ENCODE measurements around the gene NUMA1. TPM values are rescaled to one million over a fixed set of nuclear protein-coding genes. Genes with fewer than 3 reads are reported as not detected.

NUMA1 gene
- total and polyA plus RNA-seq, 4 donors = 40.4 to 322 (median 196) TPM

DNA sequence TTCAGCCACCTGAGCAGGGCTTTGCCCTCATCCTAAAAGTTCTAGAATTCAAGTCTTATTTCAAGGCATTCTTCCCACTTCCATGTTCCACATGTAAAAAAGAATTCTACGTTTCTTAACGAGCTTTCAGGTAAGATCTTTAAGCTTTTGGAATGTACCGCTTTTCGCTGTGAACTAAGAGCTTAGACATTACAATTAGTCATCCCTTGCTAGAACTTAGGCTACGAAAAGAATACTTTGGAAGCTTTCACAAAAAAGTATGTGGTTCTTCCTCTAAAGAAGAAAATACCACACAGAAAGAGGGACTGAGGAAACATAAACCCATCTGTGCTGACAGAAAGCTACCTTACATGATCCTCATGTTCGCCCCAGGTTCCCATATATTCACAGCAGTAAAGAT lies 1.9 kb downstream of the NUMA1 start:
- WGBS, 2 donors = 65 to 77% methylated on average over 6 of the region's 6 CpGs
- ATAC-seq (ENCODE audit: low FRiP score) = no peak
- Histone ChIP-seq H3K4me1 (ENCODE audit: control insufficient read depth in 1 of 2, insufficient read depth in 2 of 2, low read length in 2 of 2) (no peaks in the 10 kb centered on the region), H3K4me3 (ENCODE audit: low read length in 2 of 2) (no peak overlapping the region), H3K27me3 (ENCODE audit: control insufficient read depth in 1 of 2, insufficient read depth in 2 of 2, low read length in 1 of 2) (no peaks in the 10 kb centered on the region), H3K27ac (ENCODE audit: low read depth in 1 of 2, low read length in 2 of 2) (peak overlapping the region; percentile 23 to 52), H3K36me3 (ENCODE audit: control insufficient read depth in 1 of 2, insufficient read depth in 2 of 2, low read length in 1 of 2) (no peaks in the 10 kb centered on the region), H3K9me3 (ENCODE audit: control insufficient read depth, low read length) (no peaks in the 10 kb centered on the region)
- no peak for DNase-seq
- intact Hi-C loops (cut with DNase I) = loop anchor here in 1 of 2 donors (5.0 kb wide), 1 partner anchor 36 kb away; no protein-coding TSS in a partner anchor

DNA sequence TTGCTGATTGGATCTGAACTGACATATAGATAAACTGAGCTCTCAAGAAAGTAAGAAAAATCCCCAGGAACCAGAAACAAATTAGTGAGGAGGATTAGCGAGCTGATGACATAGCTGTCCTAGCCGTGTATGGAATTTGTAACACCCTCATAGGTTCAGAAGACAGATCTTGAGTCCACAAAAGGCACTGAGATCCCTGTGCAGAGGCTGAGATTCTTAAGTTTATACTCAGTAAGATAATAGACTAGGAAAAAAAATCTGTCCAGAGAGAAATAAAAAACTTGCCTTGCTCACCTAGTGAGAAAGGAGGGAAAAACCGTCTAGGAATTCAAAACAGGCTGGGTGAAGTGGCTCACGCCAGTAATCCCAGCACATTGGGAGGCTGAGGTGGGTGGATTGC lies 4.6 kb downstream of the NUMA1 start:
- intact Hi-C loops (cut with DNase I) = loop anchor here in 1 of 2 donors (5.0 kb wide), 1 partner anchor 33 kb away; no protein-coding TSS in a partner anchor
- H3K27ac ChIP-seq (ENCODE audit: low read depth in 1 of 2, low read length in 2 of 2) = no peak overlapping the region

DNA sequence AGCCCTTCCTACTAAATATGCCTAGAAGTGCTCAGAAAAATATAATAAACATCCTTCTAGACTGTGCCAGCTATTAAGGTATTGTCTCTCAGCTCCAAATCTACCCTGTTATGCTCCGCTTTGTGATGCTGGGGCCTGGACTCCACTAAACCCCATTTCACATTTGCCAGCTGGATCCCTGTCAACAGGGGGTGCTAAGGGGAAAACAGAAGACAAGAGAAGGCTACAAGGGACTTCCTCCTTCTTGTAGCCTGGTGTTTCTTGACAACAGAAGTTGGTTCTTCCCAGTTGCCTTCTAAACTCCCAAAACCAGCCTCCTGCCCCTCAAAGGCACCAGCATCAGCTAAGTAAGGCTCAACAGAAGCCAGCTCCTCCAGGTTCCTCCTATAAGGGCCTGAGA lies 5.2 kb downstream of the NUMA1 start:
- intact Hi-C loops (cut with DNase I) = loop anchor here in 1 of 2 donors (5.0 kb wide), 1 partner anchor 33 kb away; no protein-coding TSS in a partner anchor
- H3K36me3 ChIP-seq (ENCODE audit: control insufficient read depth in 1 of 2, insufficient read depth in 2 of 2, low read length in 1 of 2) = no peaks in the 10 kb centered on the region
- H3K4me3 ChIP-seq (ENCODE audit: low read length in 2 of 2) = no peak overlapping the region
- H3K27me3 ChIP-seq (ENCODE audit: control insufficient read depth in 1 of 2, insufficient read depth in 2 of 2, low read length in 1 of 2) = no peaks in the 10 kb centered on the region
- peak in 1 of 2 donors; percentile 57 for DNase-seq
- no peaks in the 10 kb centered on the region for H3K9me3 ChIP-seq (ENCODE audit: control insufficient read depth, low read length)
- 93 to 96% methylated on average over 1 of the region's 1 CpG for WGBS, 2 donors
- H3K4me1 ChIP-seq (ENCODE audit: control insufficient read depth in 1 of 2, insufficient read depth in 2 of 2, low read length in 2 of 2) = no peaks in the 10 kb centered on the region
- no peak for ATAC-seq (ENCODE audit: low FRiP score)
- no peak overlapping the region for H3K27ac ChIP-seq (ENCODE audit: low read depth in 1 of 2, low read length in 2 of 2)

More for the DNA sequence above, 4.6 kb downstream of the NUMA1 start:
- H3K4me1 ChIP-seq (ENCODE audit: control insufficient read depth in 1 of 2, insufficient read depth in 2 of 2, low read length in 2 of 2) = no peaks in the 10 kb centered on the region
- DNase-seq (no peak), ATAC-seq (ENCODE audit: low FRiP score) (no peak)
- H3K36me3 ChIP-seq (ENCODE audit: control insufficient read depth in 1 of 2, insufficient read depth in 2 of 2, low read length in 1 of 2) = no peaks in the 10 kb centered on the region
- H3K27me3 ChIP-seq (ENCODE audit: control insufficient read depth in 1 of 2, insufficient read depth in 2 of 2, low read length in 1 of 2) = no peaks in the 10 kb centered on the region
- WGBS, 2 donors = 92 to 95% methylated on average over 4 of the region's 4 CpGs
- no peaks in the 10 kb centered on the region for H3K9me3 ChIP-seq (ENCODE audit: control insufficient read depth, low read length)
- H3K4me3 ChIP-seq (ENCODE audit: low read length in 2 of 2) = no peak overlapping the region

DNA sequence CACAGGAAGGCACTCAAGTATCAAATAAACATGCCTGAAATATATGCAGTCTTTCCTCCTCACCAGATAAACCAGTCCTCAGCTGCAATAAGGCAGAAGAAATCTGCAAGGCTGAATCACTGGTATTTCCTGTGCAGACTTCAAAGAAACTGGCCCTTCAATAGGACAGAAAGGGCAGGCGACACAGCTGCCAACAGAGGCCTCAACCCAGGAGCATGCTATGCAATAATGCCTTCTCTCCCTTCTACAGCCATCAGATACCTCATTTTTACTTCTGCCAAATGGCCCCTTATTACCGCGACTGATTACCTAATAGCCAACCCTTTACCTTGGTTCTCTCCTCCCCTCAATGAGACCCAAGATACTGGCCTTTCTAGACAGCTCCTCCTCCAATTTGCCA lies 8.0 kb downstream of the NUMA1 start:
- intact Hi-C loops (cut with DNase I) = no loop called here
- no peaks in the 10 kb centered on the region for H3K27me3 ChIP-seq (ENCODE audit: control insufficient read depth in 1 of 2, insufficient read depth in 2 of 2, low read length in 1 of 2)
- H3K4me1 ChIP-seq (ENCODE audit: control insufficient read depth in 1 of 2, insufficient read depth in 2 of 2, low read length in 2 of 2) = peaks cover 0 to 3% of the 10 kb centered on the region in 2 donors
- H3K9me3 ChIP-seq (ENCODE audit: control insufficient read depth, low read length) = no peaks in the 10 kb centered on the region
- WGBS, 2 donors = 69 to 76% methylated on average over 3 of the region's 3 CpGs
- DNase-seq = no peak
- peak overlapping the region in 1 of 2 donors; percentile 40 for H3K27ac ChIP-seq (ENCODE audit: low read depth in 1 of 2, low read length in 2 of 2)
- H3K4me3 ChIP-seq (ENCODE audit: low read length in 2 of 2) = no peak overlapping the region
- ATAC-seq (ENCODE audit: low FRiP score) = no peak
- no peaks in the 10 kb centered on the region for H3K36me3 ChIP-seq (ENCODE audit: control insufficient read depth in 1 of 2, insufficient read depth in 2 of 2, low read length in 1 of 2)

DNA sequence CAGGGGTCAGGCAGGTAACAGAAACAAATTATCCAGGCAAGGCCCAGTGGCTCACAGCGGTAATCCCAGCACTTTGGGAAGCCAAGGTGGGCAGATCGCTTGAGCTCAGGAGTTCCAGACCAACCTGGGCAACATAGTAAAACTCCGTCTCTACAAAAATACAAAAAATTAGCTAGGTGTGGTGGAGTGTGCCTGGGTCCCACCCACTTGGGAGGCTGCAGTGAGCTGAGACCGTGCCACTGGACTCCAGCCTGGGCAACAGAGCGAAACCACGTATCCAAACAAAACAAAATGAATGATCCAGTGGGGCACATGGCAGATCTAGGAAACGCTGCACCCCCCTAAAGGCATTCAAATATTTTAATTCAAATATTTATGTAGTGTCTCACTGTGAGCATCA lies 9.9 kb downstream of the NUMA1 start:
- Histone ChIP-seq H3K9me3 (ENCODE audit: control insufficient read depth, low read length) (no peaks in the 10 kb centered on the region), H3K36me3 (ENCODE audit: control insufficient read depth in 1 of 2, insufficient read depth in 2 of 2, low read length in 1 of 2) (no peaks in the 10 kb centered on the region), H3K27me3 (ENCODE audit: control insufficient read depth in 1 of 2, insufficient read depth in 2 of 2, low read length in 1 of 2) (no peaks in the 10 kb centered on the region), H3K4me3 (ENCODE audit: low read length in 2 of 2) (no peak overlapping the region), H3K27ac (ENCODE audit: low read depth in 1 of 2, low read length in 2 of 2) (peak overlapping the region; percentile 67 to 87), H3K4me1 (ENCODE audit: control insufficient read depth in 1 of 2, insufficient read depth in 2 of 2, low read length in 2 of 2) (peaks cover 0 to 5% of the 10 kb centered on the region in 2 donors)
- no peak for DNase-seq
- no peak for ATAC-seq (ENCODE audit: low FRiP score)
- WGBS, 2 donors = 69 to 71% methylated on average over 7 of the region's 7 CpGs
- intact Hi-C loops (cut with DNase I) = no loop called here

DNA sequence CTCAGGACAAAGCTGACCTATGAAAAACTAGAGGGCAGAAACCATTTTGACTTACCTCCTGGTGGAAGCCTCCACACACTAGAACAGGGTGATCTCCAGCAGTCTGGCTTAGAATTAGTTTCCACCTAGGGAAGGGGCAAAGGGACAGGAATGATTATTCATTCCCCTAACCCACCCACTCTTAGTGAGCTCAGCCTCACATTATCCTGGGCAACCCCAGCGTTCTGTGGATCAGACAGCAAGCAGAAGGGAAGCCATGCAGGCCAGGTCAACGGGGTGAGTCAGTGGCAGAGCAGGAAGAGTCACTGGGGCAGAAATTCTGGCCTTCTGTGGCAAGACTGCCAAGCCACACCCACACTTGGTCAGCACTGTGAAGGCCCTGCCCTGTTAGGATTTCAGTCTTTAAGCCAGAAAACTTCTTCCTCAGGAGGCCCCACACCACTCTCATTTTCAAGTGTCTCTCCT lies 10.5 kb downstream of the NUMA1 start:
- WGBS, 2 donors = 2 to 5% methylated on average over 2 of the region's 2 CpGs
- H3K4me3 ChIP-seq (ENCODE audit: low read length in 2 of 2) = no peak overlapping the region
- DNase-seq = peak; percentile 94 to 95

DNA sequence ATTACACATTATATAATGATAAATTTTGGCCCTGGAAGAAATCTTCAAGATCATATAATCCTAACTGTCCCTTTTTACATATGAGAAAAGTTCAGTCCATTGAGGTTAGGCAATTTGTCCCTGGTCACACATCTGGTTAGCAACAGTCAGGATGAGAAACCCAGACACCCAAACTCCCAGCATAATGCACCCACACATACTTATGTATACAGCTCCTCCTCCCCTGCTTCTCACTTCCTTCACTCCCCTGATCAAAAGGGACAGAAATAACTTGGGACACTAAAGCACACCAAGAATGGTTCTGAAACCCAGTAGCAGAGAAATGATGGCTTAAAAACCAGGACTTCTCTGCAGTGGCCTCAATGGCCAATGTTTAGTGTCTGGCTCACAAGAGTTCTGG lies 11.1 kb downstream of the NUMA1 start:
- H3K4me1 ChIP-seq (ENCODE audit: control insufficient read depth in 1 of 2, insufficient read depth in 2 of 2, low read length in 2 of 2) = peaks cover 0 to 5% of the 10 kb centered on the region in 2 donors
- peak overlapping the region; percentile 57 to 84 for H3K27ac ChIP-seq (ENCODE audit: low read depth in 1 of 2, low read length in 2 of 2)
- ATAC-seq (ENCODE audit: low FRiP score) (peak; percentile 42), DNase-seq (no peak)
- no peaks in the 10 kb centered on the region for H3K36me3 ChIP-seq (ENCODE audit: control insufficient read depth in 1 of 2, insufficient read depth in 2 of 2, low read length in 1 of 2)
- H3K27me3 ChIP-seq (ENCODE audit: control insufficient read depth in 1 of 2, insufficient read depth in 2 of 2, low read length in 1 of 2) = no peaks in the 10 kb centered on the region
- H3K9me3 ChIP-seq (ENCODE audit: control insufficient read depth, low read length) = no peaks in the 10 kb centered on the region
- intact Hi-C loops (cut with DNase I) = no loop called here
- H3K4me3 ChIP-seq (ENCODE audit: low read length in 2 of 2) = no peak overlapping the region

More for the DNA sequence above, 10.5 kb downstream of the NUMA1 start:
- Histone ChIP-seq H3K27me3 (ENCODE audit: control insufficient read depth in 1 of 2, insufficient read depth in 2 of 2, low read length in 1 of 2) (no peaks in the 10 kb centered on the region), H3K4me1 (ENCODE audit: control insufficient read depth in 1 of 2, insufficient read depth in 2 of 2, low read length in 2 of 2) (peaks cover 0 to 5% of the 10 kb centered on the region in 2 donors), H3K27ac (ENCODE audit: low read depth in 1 of 2, low read length in 2 of 2) (peak overlapping the region; percentile 87 to 90), H3K9me3 (ENCODE audit: control insufficient read depth, low read length) (no peaks in the 10 kb centered on the region), H3K36me3 (ENCODE audit: control insufficient read depth in 1 of 2, insufficient read depth in 2 of 2, low read length in 1 of 2) (no peaks in the 10 kb centered on the region)
- intact Hi-C loops (cut with DNase I) = no loop called here
- peak; percentile 94 for ATAC-seq (ENCODE audit: low FRiP score)

DNA sequence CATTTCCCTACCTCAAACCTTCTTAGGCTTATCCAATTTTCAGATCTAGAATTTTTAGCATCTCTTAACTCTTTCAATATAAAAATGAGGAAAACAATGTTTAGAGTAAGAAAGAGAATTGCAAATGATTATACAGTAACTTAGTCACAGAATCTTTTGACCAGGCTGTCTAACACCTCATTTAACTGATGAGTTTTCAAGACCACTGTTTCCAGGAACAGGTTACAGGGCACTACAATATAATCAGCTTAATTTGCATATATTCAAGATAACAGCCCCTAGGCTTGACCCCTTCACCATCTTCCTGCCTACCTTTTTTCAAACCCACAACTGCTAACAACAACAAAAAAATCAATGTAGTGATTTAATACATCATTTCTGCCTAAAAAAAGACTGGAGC lies 12.7 kb downstream of the NUMA1 start:
- intact Hi-C loops (cut with DNase I) = no loop called here
- Histone ChIP-seq H3K9me3 (ENCODE audit: control insufficient read depth, low read length) (no peaks in the 10 kb centered on the region), H3K27me3 (ENCODE audit: control insufficient read depth in 1 of 2, insufficient read depth in 2 of 2, low read length in 1 of 2) (no peaks in the 10 kb centered on the region), H3K4me1 (ENCODE audit: control insufficient read depth in 1 of 2, insufficient read depth in 2 of 2, low read length in 2 of 2) (peaks cover 0 to 5% of the 10 kb centered on the region in 2 donors), H3K36me3 (ENCODE audit: control insufficient read depth in 1 of 2, insufficient read depth in 2 of 2, low read length in 1 of 2) (no peaks in the 10 kb centered on the region), H3K27ac (ENCODE audit: low read depth in 1 of 2, low read length in 2 of 2) (no peak overlapping the region), H3K4me3 (ENCODE audit: low read length in 2 of 2) (no peak overlapping the region)
- DNase-seq = no peak
- ATAC-seq (ENCODE audit: low FRiP score) = no peak

DNA sequence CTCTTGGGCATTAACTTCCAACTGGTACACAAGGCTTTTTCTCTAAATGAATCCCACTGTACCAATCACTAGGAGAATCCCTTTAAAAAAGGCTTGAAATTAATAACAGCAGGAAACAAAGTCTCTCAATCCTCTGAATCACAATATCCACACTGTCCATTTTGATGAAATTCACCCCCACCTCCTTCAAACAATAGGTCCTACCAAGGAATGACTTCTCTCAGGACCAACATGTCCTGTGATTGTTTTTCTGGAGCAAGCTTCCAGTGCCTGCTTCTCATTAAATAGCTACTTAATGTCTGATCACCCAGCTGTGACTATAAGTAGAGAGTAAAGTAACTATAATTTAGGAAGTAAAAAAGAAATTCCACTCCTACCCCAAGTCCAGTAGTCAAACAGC lies 13.1 kb downstream of the NUMA1 start:
- H3K9me3 ChIP-seq (ENCODE audit: control insufficient read depth, low read length) = no peaks in the 10 kb centered on the region
- no peak for ATAC-seq (ENCODE audit: low FRiP score)
- peaks cover 0 to 5% of the 10 kb centered on the region in 2 donors for H3K4me1 ChIP-seq (ENCODE audit: control insufficient read depth in 1 of 2, insufficient read depth in 2 of 2, low read length in 2 of 2)
- H3K27ac ChIP-seq (ENCODE audit: low read depth in 1 of 2, low read length in 2 of 2) = no peak overlapping the region
- intact Hi-C loops (cut with DNase I) = no loop called here
- H3K36me3 ChIP-seq (ENCODE audit: control insufficient read depth in 1 of 2, insufficient read depth in 2 of 2, low read length in 1 of 2) = no peaks in the 10 kb centered on the region
- no peak overlapping the region for H3K4me3 ChIP-seq (ENCODE audit: low read length in 2 of 2)
- no peak for DNase-seq
- H3K27me3 ChIP-seq (ENCODE audit: control insufficient read depth in 1 of 2, insufficient read depth in 2 of 2, low read length in 1 of 2) = no peaks in the 10 kb centered on the region
